Measurements from ENCODE around the gene TXLNA. TPM values are rescaled to one million over a fixed set of nuclear protein-coding genes. Genes with fewer than 3 reads are reported as not detected.
A peak's percentile ranks its signal among the peaks of the same experiment; 100 is the strongest.
"Not testable (repeated sequence)": the region's sequence is repeated elsewhere in the genome, so short reads cannot be mapped to it uniquely, and the experiment has no call there.

Gene TXLNA
- 10 to 100 TPM; 28.9 to 46.7 (median 36.7) TPM for total RNA-seq
- 10 to 100 TPM in 2 of 3 donors, 1 to 10 TPM in 1; 9.0 to 35.4 (median 11.6) TPM for polyA plus RNA-seq

- Histone ChIP-seq H3K27me3 (no peaks in the 10 kb centered on the region), H3K27ac (peak within 1 kb of the TSS; percentile 90 to 95 (median 92)), H3K4me1 (peaks cover 0 to 53% (median 49%) of the 10 kb centered on the region in 4 donors), H3K9me3 (no peaks in the 10 kb centered on the region), H3K4me3 (peak within 1 kb of the TSS; percentile 44 to 75 (median 59)), H3K36me3 (peaks cover 0 to 34% (median 16%) of the 10 kb centered on the region in 4 donors)
- WGBS, 2 donors: 0% methylated on average over 79 of the region's 79 CpGs
- peak; percentile 72 to 91 (median 86) for TF ChIP-seq POLR2AphosphoS5 (IDR thresholded peaks at IDR 0.05)
- peak; percentile 72 to 78 for TF ChIP-seq POLR2A (IDR thresholded peaks at IDR 0.05)
- no peak for TF ChIP-seq EP300 (IDR thresholded peaks at IDR 0.05)
- TF ChIP-seq CTCF (IDR thresholded peaks at IDR 0.05): no peak
- DNase-seq: peak; percentile 98
- intact Hi-C loops (cut with DNase I): loop anchor here (1.0 to 5.0 kb wide), 4 partner anchors 43 to 167 kb away; partner anchors contain the start of genes EIF3I, HDAC1, KHDRBS1 and KPNA6
Measured at GRCh38 chr1:32179443-32180185, at the start of gene TXLNA. Gene TXLNA, plus strand, starts transcription at chr1:32179675. Its CDS starts 671 bp downstream, at chr1:32180346.

GRCh38 chr1:32133950-32134280 is 45.6 kb upstream of the TXLNA start:
- peak overlapping the region in 2 of 4 donors; percentile 31 to 66 for H3K27ac ChIP-seq
- DNase-seq; H3K27me3 ChIP-seq; H3K9me3 ChIP-seq; H3K36me3 ChIP-seq; intact Hi-C loops (cut with DNase I); H3K4me3 ChIP-seq: not testable (repeated sequence)
- peaks cover 0 to 18% (median 4%) of the 10 kb centered on the region in 4 donors for H3K4me1 ChIP-seq
- WGBS, 2 donors: 94 to 97% methylated on average over 9 of the region's 9 CpGs

- TF ChIP-seq CTCF (IDR thresholded peaks at IDR 0.05) (no peak), EP300 (IDR thresholded peaks at IDR 0.05) (no peak), POLR2AphosphoS5 (IDR thresholded peaks at IDR 0.05) (no peak), POLR2A (IDR thresholded peaks at IDR 0.05) (no peak)
- intact Hi-C loops (cut with DNase I): no loop called here
- no peak for DNase-seq
- Histone ChIP-seq H3K4me1 (peaks cover 0 to 37% (median 16%) of the 10 kb centered on the region in 4 donors), H3K9me3 (no peaks in the 10 kb centered on the region), H3K36me3 (no peaks in the 10 kb centered on the region), H3K4me3 (no peak overlapping the region), H3K27me3 (no peaks in the 10 kb centered on the region), H3K27ac (no peak overlapping the region)
- 96 to 98% methylated on average over 5 of the region's 5 CpGs for WGBS, 2 donors
Measured at GRCh38 chr1:32137111-32137510, 42.4 kb upstream of the TXLNA start.

- TF ChIP-seq POLR2A (IDR thresholded peaks at IDR 0.05) (no peak), EP300 (IDR thresholded peaks at IDR 0.05) (no peak), CTCF (IDR thresholded peaks at IDR 0.05) (no peak)
- intact Hi-C loops (cut with DNase I): no loop called here
- no peaks in the 10 kb centered on the region for H3K36me3 ChIP-seq
- H3K4me1 ChIP-seq: peaks cover 0 to 44% (median 27%) of the 10 kb centered on the region in 4 donors
- DNase-seq: no peak
- H3K9me3 ChIP-seq: no peaks in the 10 kb centered on the region
- no peak overlapping the region for H3K4me3 ChIP-seq
- no peaks in the 10 kb centered on the region for H3K27me3 ChIP-seq
- WGBS, 2 donors: 24 to 62% methylated on average over 5 of the region's 5 CpGs
- H3K27ac ChIP-seq: no peak overlapping the region
Measured at GRCh38 chr1:32138965-32139364, 40.5 kb upstream of the TXLNA start.

GRCh38 chr1:32142446-32143301 is 36.8 kb upstream of the TXLNA start:
- 32 to 65% methylated on average over 6 of the region's 6 CpGs for WGBS, 2 donors
- Histone ChIP-seq H3K27ac (peak overlapping the region; percentile 36 to 70 (median 62)), H3K36me3 (no peaks in the 10 kb centered on the region), H3K4me3 (no peak overlapping the region), H3K9me3 (no peaks in the 10 kb centered on the region), H3K4me1 (peaks cover 0 to 40% (median 25%) of the 10 kb centered on the region in 4 donors), H3K27me3 (no peaks in the 10 kb centered on the region)
- TF ChIP-seq POLR2AphosphoS5 (IDR thresholded peaks at IDR 0.05) (no peak), CTCF (IDR thresholded peaks at IDR 0.05) (no peak), EP300 (IDR thresholded peaks at IDR 0.05) (no peak), POLR2A (IDR thresholded peaks at IDR 0.05) (no peak)
- intact Hi-C loops (cut with DNase I): no loop called here
- peak; percentile 80 for DNase-seq

- H3K4me3 ChIP-seq; H3K36me3 ChIP-seq; DNase-seq; H3K27me3 ChIP-seq; H3K9me3 ChIP-seq; intact Hi-C loops (cut with DNase I): not testable (repeated sequence)
- WGBS, 2 donors: 87 to 93% methylated on average over 4 of the region's 4 CpGs
- Histone ChIP-seq H3K4me1 (peaks cover 0 to 40% (median 25%) of the 10 kb centered on the region in 4 donors), H3K27ac (peak overlapping the region; percentile 13 to 70 (median 62))
Measured at GRCh38 chr1:32143302-32143695, 36.2 kb upstream of the TXLNA start.
